HG03060 (cell line): ENCODE measurements around the gene TNKS1BP1.
"Not testable (repeated sequence)": the region's sequence is repeated elsewhere in the genome, so short reads cannot be mapped to it uniquely, and the experiment has no call there.

Experiments used
- ATAC-seq: cut with Tn5 transposase; IDR thresholded peaks from one replicate; pipeline ENCODE4 v1.9.1; 2021; ENCODE audit warnings: low read depth, moderate number of reproducible peaks; ENCODE audit not compliant: unreplicated experiment

TNKS1BP1 gene

DNA sequence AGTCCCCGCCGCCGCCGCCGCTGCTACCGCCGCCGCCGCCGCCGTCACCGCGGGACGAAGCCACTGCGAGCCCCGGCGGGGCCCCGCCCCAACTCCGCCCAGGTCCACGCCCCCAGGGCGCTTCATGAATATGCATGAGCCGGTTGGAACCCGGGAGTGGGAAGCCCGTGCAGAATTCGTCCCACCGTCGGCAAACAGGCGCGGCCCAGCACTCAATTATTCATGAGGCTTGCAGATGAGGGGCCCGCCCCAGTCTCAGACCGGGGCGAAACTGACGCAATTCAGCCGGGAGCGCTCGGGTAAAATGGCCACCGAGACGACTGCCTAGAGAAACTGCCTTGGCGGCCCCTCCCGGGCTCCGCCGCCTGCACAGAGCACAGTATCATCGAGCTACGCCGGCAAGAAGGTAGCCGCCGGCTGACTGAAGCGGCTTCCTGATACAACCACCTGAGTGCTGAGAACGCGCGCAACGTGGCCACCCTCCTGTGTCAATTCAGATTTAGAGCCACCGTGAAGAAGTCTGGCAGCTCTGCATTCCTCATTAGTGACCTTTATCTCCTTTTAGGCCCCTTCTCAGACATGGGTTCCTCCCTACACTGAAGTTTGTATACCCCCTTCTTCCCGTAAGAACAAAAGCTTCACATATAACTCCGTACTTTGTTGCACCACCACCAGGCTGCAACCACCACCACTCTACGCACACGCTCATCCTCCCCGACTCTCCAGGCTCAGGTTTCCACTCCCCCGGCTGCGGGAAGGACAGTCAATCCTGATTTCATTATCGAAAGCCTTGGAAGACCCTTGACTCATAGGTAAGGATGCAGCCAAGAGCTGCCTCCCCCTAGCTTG is at the start of gene TNKS1BP1:
TNKS1BP1 (minus strand) TSS at position 67 of the 849 bp plus-strand sequence. CDS start 3,067 bp downstream, outside the sequence.
- ATAC-seq = peak; percentile 86

- ATAC-seq = no peak
Observed at GRCh38 chr11:57373146-57373545, 48.4 kb upstream of the TNKS1BP1 start.

DNA sequence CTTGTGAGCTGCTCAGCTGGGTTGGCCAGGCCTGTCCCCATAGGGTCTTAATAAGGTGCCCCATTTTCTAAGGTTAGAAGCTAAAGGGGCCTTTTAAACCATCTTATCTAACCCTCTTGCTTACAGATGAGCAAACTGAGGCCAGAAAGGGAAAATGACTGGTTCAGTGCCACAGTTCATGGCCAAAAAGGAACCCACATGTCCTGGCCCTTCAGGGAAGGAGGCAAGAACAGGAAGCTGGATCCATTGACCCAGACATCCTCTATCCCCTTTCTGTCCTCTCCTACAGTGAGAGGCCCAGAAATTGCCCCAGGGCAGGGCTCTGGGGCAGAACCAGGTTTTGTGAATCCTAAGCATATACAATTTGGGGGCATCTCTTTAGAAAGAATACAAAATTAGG is 46.2 kb upstream of the TNKS1BP1 start:
- no peak for ATAC-seq

- ATAC-seq = no peak
Observed at GRCh38 chr11:57370251-57370650, 45.5 kb upstream of the TNKS1BP1 start.

DNA sequence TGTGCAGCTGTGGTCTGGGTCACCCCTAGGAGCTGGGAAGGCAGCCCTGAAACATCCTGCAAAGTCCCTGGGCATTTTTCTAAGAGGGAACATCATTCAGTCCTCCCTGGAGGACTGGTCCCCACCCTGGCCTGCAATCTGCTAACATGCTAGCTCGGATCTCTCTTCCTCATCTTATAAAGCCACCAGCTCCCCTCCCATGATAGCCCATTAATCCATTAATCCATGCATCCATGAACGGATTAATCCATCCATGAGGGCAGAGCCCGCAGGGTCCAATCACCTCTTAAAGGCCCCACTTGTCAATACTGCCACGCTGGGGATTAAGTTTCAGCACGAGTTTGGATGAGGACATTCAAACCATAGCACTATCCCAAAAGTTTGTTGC is 44.1 kb upstream of the TNKS1BP1 start:
- no peak for ATAC-seq

DNA sequence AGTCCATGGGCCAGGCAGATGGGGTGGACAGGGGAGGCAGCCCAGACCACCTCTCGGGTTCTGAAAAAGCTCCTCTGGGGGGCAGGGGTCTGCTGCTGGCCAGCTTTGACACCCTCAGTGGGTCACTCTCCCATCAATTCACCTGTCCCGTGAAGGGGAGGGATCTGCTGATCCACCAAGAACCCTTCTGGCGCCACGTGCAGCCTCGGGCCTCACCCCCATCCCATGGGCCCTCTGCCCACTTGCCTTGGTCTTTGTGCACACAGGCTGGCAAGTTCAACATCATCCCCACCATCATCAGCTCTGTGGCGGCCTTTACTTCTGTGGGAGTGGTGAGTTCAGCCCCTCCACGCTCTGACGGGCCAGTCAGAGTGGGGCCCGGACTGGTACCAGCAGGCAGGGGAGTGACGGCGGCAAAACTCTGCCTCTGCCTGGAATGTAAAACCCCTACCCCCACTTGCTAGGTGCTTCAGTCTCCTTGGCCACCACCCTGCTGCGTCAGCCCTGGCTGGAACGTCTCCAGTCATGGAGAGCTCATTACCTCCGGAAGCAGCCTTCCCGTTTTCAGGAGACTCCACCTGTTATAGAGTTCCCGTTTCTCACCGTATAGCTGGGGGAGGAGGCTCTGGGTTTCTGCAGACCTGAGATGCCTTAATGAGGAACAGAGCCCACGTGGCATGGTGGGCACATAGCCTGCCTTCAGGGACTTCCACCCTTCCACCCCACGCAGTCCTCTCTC is 43.5 kb upstream of the TNKS1BP1 start:
- no peak for ATAC-seq

- ATAC-seq = no peak
Observed at GRCh38 chr11:57364851-57365660, 40.3 kb upstream of the TNKS1BP1 start.

DNA sequence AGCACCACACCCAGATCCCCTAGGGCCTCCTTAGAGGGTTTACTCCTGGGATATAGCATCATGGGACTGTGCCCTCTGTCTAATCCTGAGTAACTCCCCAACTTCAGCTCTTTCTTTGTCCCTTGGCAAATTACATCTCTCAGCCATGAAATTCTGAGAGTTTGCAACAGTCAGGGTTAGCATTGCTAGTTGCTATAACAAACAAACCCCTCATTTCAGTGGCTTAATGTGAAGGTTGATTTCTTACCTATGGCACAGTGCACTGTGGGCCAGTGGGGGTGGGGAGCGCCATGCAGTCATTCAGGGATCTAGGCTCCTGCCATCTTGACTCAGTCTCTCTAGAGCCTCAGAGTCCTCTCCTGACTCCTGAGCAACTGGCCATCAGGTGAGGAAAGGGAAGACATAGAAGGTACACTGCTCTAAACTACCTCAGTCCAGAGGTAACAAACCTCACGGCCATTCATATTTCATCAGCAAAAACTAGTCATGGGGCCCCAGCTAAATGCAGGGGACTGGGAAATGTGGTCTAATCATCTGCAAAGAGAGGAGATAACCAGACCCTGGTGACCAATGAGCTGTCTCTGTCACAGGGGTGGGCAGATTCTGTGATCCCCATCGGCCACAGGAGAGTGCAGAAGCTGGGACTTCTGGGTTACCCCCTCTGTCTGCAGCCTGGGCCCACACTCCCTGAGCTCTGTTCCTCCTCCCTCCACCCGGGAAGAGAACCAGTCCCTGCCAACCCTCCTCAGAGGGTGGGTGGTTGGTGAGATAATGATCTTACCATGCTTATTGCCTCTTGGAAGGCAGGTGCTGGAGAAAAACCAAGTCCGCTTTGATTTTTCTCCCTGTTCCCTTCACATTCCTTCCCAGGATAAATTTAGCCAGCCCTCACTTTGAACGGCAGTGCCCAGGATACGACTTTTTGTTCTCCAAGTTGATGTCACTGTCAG is 38.7 kb upstream of the TNKS1BP1 start:
- no peak for ATAC-seq

- ATAC-seq = no peak
Observed at GRCh38 chr11:57361926-57362325, 37.2 kb upstream of the TNKS1BP1 start.

- not testable (repeated sequence) for ATAC-seq
Observed at GRCh38 chr11:57361420-57361819, 36.7 kb upstream of the TNKS1BP1 start.

DNA sequence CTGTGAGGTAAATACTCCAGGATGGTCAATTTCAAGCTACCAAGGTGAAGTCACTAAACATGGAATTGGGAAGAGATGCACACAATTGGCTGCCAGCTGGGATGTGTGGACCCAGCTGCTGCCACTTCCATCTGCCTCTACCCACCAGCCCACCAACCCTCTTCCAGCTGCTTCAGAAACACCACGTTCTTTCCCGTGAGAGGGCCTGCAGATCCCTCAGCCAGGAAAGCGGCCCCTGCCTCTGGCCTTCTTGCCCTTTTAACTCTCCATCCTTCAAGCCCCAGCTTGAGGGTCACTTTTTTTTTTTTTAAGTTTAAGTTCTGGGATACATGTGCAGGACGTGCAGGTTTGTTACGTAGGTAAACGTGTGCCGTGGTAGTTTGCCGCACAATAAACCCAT is 36.2 kb upstream of the TNKS1BP1 start:
- no peak for ATAC-seq

DNA sequence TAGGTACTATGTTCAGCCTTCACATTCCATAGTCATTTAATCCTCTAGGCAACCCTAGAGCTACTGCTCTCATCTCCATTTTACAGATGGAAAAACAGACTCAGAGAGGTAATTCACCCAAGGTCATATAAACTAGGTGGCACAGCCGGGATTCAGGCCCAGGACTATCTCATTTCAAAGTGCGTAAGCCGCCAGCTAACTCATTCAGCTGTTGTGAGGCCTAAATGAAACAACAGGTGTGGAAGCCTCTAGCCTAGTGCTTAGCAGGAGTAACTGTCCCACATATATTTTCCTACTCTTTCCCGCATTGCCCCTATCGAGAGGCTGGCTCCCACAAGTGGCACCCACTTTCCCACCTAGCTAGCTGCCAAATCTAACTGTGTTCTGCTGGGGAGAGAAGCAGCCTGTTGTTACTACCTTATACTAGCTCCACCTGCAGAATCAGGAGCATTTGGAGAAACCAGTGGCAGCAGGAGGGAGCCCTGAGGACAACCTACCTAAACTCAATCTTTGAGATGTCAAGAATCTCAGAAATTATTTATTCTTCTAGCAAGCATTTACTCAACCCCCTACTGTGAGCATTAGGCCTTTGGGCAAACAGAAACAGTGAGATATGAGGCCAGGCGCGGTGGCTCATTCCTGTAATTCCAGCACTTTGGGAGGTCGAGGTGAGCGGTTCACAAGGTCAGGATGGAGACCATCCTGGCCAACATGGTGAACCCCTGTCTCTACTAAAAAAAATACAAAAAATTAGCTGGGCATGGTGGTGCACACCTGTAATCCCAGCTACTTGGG is 35.3 kb upstream of the TNKS1BP1 start:
- no peak for ATAC-seq

GRCh38 chr11:57359396-57359795 is 34.6 kb upstream of the TNKS1BP1 start:
- ATAC-seq = no peak

DNA sequence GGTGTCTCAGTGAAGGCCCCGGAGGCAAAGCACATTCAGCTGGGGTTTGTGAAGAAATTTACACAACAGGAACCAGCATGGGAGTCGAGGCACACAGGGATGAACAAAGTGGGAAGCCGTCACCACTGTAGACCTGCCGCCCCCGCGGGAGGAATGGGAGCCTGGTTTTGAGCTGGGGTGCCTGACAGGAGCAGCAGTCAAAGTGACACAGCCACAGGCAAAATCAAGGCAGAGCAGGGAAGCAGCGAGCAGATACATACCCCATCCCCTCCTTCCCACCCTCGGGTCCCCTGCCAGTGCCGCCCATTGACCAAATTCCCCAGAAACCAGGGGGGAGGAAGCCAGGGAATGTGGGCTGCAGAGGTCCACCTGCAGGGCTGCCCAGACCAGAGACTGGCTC is 34.2 kb upstream of the TNKS1BP1 start:
- ATAC-seq = no peak

DNA sequence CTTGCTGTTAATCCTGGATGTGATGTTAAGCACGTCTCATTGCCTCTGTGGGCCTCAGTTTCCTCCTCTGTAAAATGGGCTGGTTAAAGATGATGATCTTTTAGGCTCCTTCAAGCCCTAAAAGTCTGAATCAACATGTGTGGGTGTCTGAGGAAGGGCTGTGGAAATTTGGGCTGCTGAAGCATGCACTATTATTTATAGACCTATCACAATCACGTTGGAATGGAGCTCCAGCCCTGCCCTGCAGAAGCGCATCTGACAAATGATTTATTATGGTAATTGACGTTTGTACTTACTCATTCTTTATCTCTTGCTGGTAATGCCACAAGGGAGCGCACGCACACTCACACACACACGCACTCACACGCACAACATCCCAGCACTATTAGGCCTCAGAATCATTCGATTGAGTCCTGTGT is 33.8 kb upstream of the TNKS1BP1 start:
- ATAC-seq = no peak

GRCh38 chr11:57357856-57358255 is 33.1 kb upstream of the TNKS1BP1 start:
- no peak for ATAC-seq

GRCh38 chr11:57357310-57357709 is 32.6 kb upstream of the TNKS1BP1 start:
- ATAC-seq = no peak

- no peak for ATAC-seq
Observed at GRCh38 chr11:57356268-57356667, 31.5 kb upstream of the TNKS1BP1 start.

DNA sequence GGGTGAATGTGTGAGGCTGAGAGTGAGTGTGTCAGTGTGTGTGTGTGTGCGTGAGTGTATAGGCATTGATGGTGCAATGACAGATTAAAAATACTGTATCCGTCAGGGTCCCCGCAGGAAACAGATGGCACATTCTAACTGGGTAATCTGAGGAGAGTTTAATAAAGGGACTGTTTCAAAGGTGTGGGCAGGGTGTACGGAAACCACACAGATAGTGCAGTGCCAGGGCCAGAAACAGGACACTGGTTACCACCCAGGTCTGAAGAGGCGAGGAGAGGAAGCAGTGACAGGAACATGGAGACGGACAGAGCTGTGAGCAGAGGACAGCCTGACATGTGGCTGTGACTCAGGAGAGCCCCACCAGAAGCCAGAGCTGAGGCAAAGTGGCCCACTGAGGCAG is 29.9 kb upstream of the TNKS1BP1 start:
- ATAC-seq = no peak
